Lung (tissue), 12 donors: ENCODE data around the gene ATP13A1. TPM values are rescaled to one million over a fixed set of nuclear protein-coding genes. Genes with fewer than 3 reads are reported as not detected.
A peak's percentile ranks its signal among the peaks of the same experiment; 100 is the strongest.

Experiments
- ATAC-seq: fragments of 200-7000 bp; cut with Tn5 transposase; one replicate; pipeline ENCODE4 v1.9.1; 2020; ENCODE audit warnings: moderate number of reproducible peaks; ENCODE audit not compliant: insufficient read depth, low FRiP score
- DNase-seq, 3 donors: peaks; one replicate each; pipeline ENCODE4 v3.0.0-alpha.2; 2013 to 2017
- H3K27ac ChIP-seq, 2 donors: one replicate each; pipeline ENCODE4 v1.5.1; 2013; ENCODE audit warnings: mild to moderate bottlenecking in 2 of 2, moderate library complexity in 2 of 2, control low read depth in 1 of 2, inconsistent platforms in 1 of 2, low read depth in 1 of 2, low read length in 1 of 2
- H3K27me3 ChIP-seq, 3 donors: one replicate each; pipeline ENCODE4 v1.5.1; 2013; ENCODE audit warnings: low read length in 2 of 3; ENCODE audit not compliant: control insufficient read depth in 3 of 3, insufficient read depth in 3 of 3
- H3K36me3 ChIP-seq, 4 donors: one replicate each; pipeline ENCODE4 v1.5.1; 2013; ENCODE audit warnings: low read length in 4 of 4, mild to moderate bottlenecking in 1 of 4, moderate library complexity in 1 of 4; ENCODE audit not compliant: control insufficient read depth in 4 of 4, insufficient read depth in 4 of 4
- H3K4me1 ChIP-seq, 5 donors: one replicate each; pipeline ENCODE4 v1.5.1; 2013; ENCODE audit warnings: low read length in 5 of 5, mild to moderate bottlenecking in 2 of 5, moderate library complexity in 1 of 5; ENCODE audit not compliant: control insufficient read depth in 5 of 5, insufficient read depth in 5 of 5
- H3K4me3 ChIP-seq: one replicate; pipeline ENCODE4 v1.5.1; 2013; ENCODE audit warnings: mild to moderate bottlenecking, control low read depth, moderate library complexity
- H3K9ac ChIP-seq, 2 donors: one replicate each; pipeline ENCODE4 v1.5.1; 2013; ENCODE audit warnings: low read length in 2 of 2, control low read depth in 1 of 2; ENCODE audit not compliant: insufficient read depth in 1 of 2
- H3K9me3 ChIP-seq, 4 donors: one replicate each; pipeline ENCODE4 v1.5.1; 2013; ENCODE audit warnings: low read length in 3 of 4, mild to moderate bottlenecking in 1 of 4, moderate library complexity in 1 of 4; ENCODE audit not compliant: control insufficient read depth in 4 of 4, insufficient read depth in 3 of 4
- WGBS, 2 donors: extraction: QIAGEN DNeasy Blood & Tissue Kit; methylation state at CpG; one replicate each; pipeline ENCODE4 v1.1.7; 2013; 5-methylcytosine and 5-hydroxymethylcytosine counted together
- polyA plus RNA-seq, 2 donors: library from polyadenylated mRNA; stranded (reverse); fragments of 200-250 nt; gene quantifications; one replicate each; pipeline ENCODE4 v1.2.1, GENCODE V29; 2013
- total RNA-seq, 2 donors: library from RNA; depleted of rRNA in 1 of 2; stranded (reverse); fragments of >200 nt in 1 of 2; gene quantifications; one replicate each; pipeline ENCODE4 v1.2.1, GENCODE V29; 2014 to 2021
- TF ChIP-seq, protein P1 (sequence below): IDR thresholded peaks from 2 replicates; pipeline ENCODE4 v1.5.1; 2012; ENCODE audit warnings: mild to moderate bottlenecking; ENCODE audit errors: control extremely low read depth, extremely low read depth
- donor health status: control.
- donor health status: control.
- donor health status: Bipolar disorder and iron deficiency.
- donor health status: healthy.
- donor health status: DM: yes; HTN: yes; CAD: no.

Gene ATP13A1
- total and polyA plus RNA-seq, 4 donors: 35.7 to 70.4 (median 41.6) TPM

DNA sequence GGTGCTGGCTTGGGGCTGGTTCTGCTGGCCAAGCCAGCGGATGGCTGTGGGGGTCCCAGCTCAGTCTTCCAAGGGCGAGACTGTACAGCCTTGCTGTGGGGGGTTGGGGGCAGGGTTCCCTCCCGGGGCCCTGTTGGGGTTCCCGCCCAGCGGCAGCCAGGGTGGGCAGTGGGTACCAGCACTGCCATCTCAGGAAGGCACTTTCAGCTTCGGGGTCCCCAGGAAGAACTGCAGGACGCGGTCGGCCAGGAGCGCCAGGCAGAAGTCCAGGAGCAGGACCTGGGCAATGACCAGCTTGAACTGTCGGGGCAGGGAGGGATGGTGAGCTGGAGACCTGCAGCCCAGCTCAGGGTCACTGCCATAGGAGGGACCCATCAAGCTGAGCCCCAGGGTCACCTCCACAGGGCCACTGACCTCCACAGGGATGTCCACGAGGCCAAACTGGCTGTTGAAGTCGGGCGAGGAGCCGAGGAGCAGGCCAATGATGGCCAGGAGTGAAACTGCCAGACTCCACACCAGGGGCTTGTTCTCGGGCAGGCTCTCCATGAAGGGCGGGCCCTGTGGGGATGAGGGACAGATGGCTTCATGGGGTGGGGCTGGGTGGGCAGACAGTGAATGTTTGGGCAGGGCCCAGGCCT lies 18.1 kb downstream of the ATP13A1 start:
- WGBS, 2 donors: 94 to 96% methylated on average over 17 of the region's 17 CpGs
- DNase-seq (no peak), ATAC-seq (no peak)
- no peak overlapping the region for H3K9ac ChIP-seq
- H3K9me3 ChIP-seq: no peaks in the 10 kb centered on the region
- no peak overlapping the region for H3K4me3 ChIP-seq
- no peaks in the 10 kb centered on the region for H3K27me3 ChIP-seq
- TF ChIP-seq, protein P1, sequence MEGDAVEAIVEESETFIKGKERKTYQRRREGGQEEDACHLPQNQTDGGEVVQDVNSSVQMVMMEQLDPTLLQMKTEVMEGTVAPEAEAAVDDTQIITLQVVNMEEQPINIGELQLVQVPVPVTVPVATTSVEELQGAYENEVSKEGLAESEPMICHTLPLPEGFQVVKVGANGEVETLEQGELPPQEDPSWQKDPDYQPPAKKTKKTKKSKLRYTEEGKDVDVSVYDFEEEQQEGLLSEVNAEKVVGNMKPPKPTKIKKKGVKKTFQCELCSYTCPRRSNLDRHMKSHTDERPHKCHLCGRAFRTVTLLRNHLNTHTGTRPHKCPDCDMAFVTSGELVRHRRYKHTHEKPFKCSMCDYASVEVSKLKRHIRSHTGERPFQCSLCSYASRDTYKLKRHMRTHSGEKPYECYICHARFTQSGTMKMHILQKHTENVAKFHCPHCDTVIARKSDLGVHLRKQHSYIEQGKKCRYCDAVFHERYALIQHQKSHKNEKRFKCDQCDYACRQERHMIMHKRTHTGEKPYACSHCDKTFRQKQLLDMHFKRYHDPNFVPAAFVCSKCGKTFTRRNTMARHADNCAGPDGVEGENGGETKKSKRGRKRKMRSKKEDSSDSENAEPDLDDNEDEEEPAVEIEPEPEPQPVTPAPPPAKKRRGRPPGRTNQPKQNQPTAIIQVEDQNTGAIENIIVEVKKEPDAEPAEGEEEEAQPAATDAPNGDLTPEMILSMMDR: no peak
- H3K4me1 ChIP-seq: peaks cover 0 to 13% (median 0%) of the 10 kb centered on the region in 5 donors
- H3K27ac ChIP-seq: no peak overlapping the region
- H3K36me3 ChIP-seq: peaks cover 9 to 42% (median 21%) of the 10 kb centered on the region in 4 donors

DNA sequence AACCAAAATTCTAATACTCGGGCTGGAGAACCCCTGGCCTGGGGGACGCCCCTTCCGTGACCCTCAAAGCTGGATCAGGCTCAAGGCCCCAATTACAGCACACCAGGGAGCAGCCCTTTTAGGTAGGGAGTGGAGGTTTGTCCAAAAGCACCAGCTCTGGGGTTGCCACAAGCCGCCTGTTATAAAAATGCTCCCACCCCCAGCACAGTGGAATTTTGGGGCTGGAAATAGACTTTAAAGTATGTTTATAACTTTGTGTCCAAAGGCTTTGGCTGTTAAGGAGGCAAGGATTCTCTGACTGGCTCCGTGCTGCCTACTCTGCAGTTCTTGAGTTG lies 19.5 kb downstream of the ATP13A1 start:
- H3K27ac ChIP-seq: peak overlapping the region in 1 of 2 donors; percentile 71
- 28 to 30% methylated on average over 5 of the region's 5 CpGs for WGBS, 2 donors

DNA sequence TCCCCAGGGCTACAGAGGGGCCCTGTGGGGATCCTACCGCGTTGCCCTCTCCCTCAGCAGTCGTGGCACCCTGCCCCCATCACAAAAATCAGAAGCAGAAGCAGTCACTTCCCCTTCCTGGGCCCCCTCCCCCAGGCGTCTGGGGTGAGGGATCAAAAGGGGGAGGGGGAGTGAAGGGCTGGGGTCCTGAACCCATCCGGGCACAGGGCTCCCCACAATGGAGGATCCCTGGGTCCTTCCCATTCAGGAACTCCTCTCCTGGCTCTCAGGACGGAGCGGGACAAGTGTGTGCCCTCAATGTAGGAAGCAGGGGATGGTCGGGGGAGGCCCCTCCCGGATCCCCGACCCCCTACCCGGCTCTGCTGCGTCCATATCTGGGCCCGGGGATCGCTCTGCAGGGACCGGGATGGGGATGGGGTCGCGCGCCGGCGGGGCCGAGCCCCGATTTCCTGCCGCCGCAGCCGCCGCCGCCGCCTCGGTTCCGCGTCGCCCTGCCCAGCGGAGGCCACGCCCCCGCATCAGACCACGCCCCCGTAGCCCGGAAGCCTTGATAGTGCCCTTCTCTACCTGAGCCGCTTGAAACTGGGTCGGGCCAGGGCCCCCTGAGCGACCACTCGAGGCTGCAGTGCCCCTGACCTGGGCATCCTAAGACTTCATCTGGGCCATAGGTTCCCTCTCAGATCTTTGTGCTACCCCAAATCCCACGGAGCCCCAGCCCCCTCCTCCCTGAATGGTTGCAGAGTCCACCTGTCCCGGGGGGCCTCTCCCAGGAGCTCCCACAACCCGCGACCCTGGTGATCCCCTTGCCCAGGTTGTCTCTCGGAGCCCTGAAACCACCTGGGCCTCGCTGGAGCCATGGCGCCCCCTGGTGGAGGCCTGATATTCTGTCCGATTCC lies 20.1 kb downstream of the ATP13A1 start, which contains the start of gene GMIP:
GMIP (minus strand) TSS at position 500 of the 896 bp plus-strand sequence; CDS start at position 372, 128 bp downstream.
- H3K27ac ChIP-seq: peak within 1 kb of the TSS in 1 of 2 donors; percentile 85
- peaks cover 0 to 13% (median 0%) of the 10 kb centered on the region in 5 donors for H3K4me1 ChIP-seq
- peak; percentile 69 to 77 (median 76) for DNase-seq
- H3K4me3 ChIP-seq: peak within 1 kb of the TSS; percentile 83
- peak within 1 kb of the TSS; percentile 49 to 62 for H3K9ac ChIP-seq
- TF ChIP-seq, protein P1: peak; percentile 52
- ATAC-seq: peak; percentile 86
- 1% methylated on average over 39 to 50 of the region's 50 CpGs for WGBS, 2 donors
- peaks cover 6 to 33% (median 16%) of the 10 kb centered on the region in 4 donors for H3K36me3 ChIP-seq
- no peaks in the 10 kb centered on the region for H3K9me3 ChIP-seq
- H3K27me3 ChIP-seq: no peaks in the 10 kb centered on the region

More for the DNA sequence above, 19.5 kb downstream of the ATP13A1 start:
- TF ChIP-seq, protein P1: no peak
- Histone ChIP-seq H3K9ac (no peak overlapping the region), H3K27me3 (no peaks in the 10 kb centered on the region), H3K4me1 (peaks cover 0 to 13% (median 0%) of the 10 kb centered on the region in 5 donors), H3K4me3 (no peak overlapping the region), H3K9me3 (no peaks in the 10 kb centered on the region), H3K36me3 (peaks cover 6 to 33% (median 17%) of the 10 kb centered on the region in 4 donors)
- ATAC-seq (no peak), DNase-seq (no peak)
